ENCODE results near the gene PXYLP1. TPM values are rescaled to one million over a fixed set of nuclear protein-coding genes. Genes with fewer than 3 reads are reported as not detected.

Gene PXYLP1
- total RNA-seq, 1 experiment from 2014 or later, result 6.2 TPM

GRCh38 chr3:141239511-141240281 lies 8.1 kb downstream of the PXYLP1 start:
- ChIA-PET CTCF (no interaction called here), POLR2A (ENCODE audit: unreplicated experiment) (no interaction called here)
- Histone ChIP-seq H3K4me1 (ENCODE audit: insufficient read depth, low read length) (no peaks in the 10 kb centered on the region), H3K9ac (ENCODE audit: low read length) (no peak overlapping the region), H3K27ac (ENCODE audit: low read length) (no peak overlapping the region), H3K27me3 (ENCODE audit: low read length) (no peaks in the 10 kb centered on the region), H3K4me3 (ENCODE audit: low read length) (no peak overlapping the region), H4K20me1 (ENCODE audit: low read length) (no peaks in the 10 kb centered on the region), H3K4me2 (ENCODE audit: low read length) (no peak overlapping the region), H3K79me2 (ENCODE audit: low read length) (no peaks in the 10 kb centered on the region), H3K9me3 (ENCODE audit: low read length) (no peaks in the 10 kb centered on the region), H2AFZ (ENCODE audit: low read length) (no peak overlapping the region), H3K9me2 (replicated peaks; ENCODE audit: low read length) (no peaks in the 10 kb centered on the region), H3K36me3 (ENCODE audit: low read depth, low read length) (no peaks in the 10 kb centered on the region), H3F3A (ENCODE audit: low read length, unreplicated experiment) (no peaks in the 10 kb centered on the region)
- ATAC-seq (no peak), DNase-seq (no peak)
- BruUV-seq (replicated peaks), result no TSS peak
- intact Hi-C loops (cut with micrococcal nuclease), result no loop called here
- TF ChIP-seq CTCF (conservative IDR thresholded peaks at IDR 0.05; ENCODE audit: low read depth, low read length) (no peak), EZH2phosphoT487 (IDR thresholded peaks at IDR 0.05; ENCODE audit: borderline replicate concordance, low read length) (no peak), EZH2 (IDR thresholded peaks at IDR 0.05; ENCODE audit: low read length, unreplicated experiment) (no peak)

GRCh38 chr3:141240286-141240685 lies 8.7 kb downstream of the PXYLP1 start:
- H3K27ac ChIP-seq (ENCODE audit: low read length), result no peak overlapping the region
- H3K36me3 ChIP-seq (ENCODE audit: low read depth, low read length), result no peaks in the 10 kb centered on the region
- no peak overlapping the region for H3K4me2 ChIP-seq (ENCODE audit: low read length)
- ChIA-PET POLR2A (ENCODE audit: unreplicated experiment) (no interaction called here), CTCF (no interaction called here)
- ATAC-seq, result no peak
- no peaks in the 10 kb centered on the region for H3K9me3 ChIP-seq (ENCODE audit: low read length)
- BruUV-seq (replicated peaks), result no TSS peak
- H2AFZ ChIP-seq (ENCODE audit: low read length), result no peak overlapping the region
- DNase-seq, result no peak
- no peaks in the 10 kb centered on the region for H3K79me2 ChIP-seq (ENCODE audit: low read length)
- intact Hi-C loops (cut with micrococcal nuclease), result no loop called here
- H3K9ac ChIP-seq (ENCODE audit: low read length), result no peak overlapping the region
- no peaks in the 10 kb centered on the region for H3K9me2 ChIP-seq (replicated peaks; ENCODE audit: low read length)
- no peak for TF ChIP-seq CTCF (conservative IDR thresholded peaks at IDR 0.05; ENCODE audit: low read depth, low read length)
- no peak for TF ChIP-seq EZH2phosphoT487 (IDR thresholded peaks at IDR 0.05; ENCODE audit: borderline replicate concordance, low read length)
- TF ChIP-seq EZH2 (IDR thresholded peaks at IDR 0.05; ENCODE audit: low read length, unreplicated experiment), result no peak
- no peaks in the 10 kb centered on the region for H3K4me1 ChIP-seq (ENCODE audit: insufficient read depth, low read length)
- H4K20me1 ChIP-seq (ENCODE audit: low read length), result no peaks in the 10 kb centered on the region
- H3K27me3 ChIP-seq (ENCODE audit: low read length), result no peaks in the 10 kb centered on the region
- H3K4me3 ChIP-seq (ENCODE audit: low read length), result no peak overlapping the region
- no peaks in the 10 kb centered on the region for H3F3A ChIP-seq (ENCODE audit: low read length, unreplicated experiment)
